Bone marrow (tissue), 2 donors: ENCODE measurements around the gene PTPRN2.

Experiments used
- DNase-seq, 2 donors: peaks; one replicate each; lab custom pipeline; 2025; lab: John Stamatoyannopoulos, UW

PTPRN2 gene

GRCh38 chr7:157640144-157640543, 947.5 kb downstream of the PTPRN2 start:
- no peak for DNase-seq

- DNase-seq = no peak
These were observed 949.1 kb downstream of the PTPRN2 start for GRCh38 chr7:157638563-157638962.

GRCh38 chr7:157637216-157637949, 950.2 kb downstream of the PTPRN2 start:
- no peak for DNase-seq

GRCh38 chr7:157635669-157636068, 952.0 kb downstream of the PTPRN2 start:
- DNase-seq = no peak

GRCh38 chr7:157635148-157635500, 952.5 kb downstream of the PTPRN2 start:
- DNase-seq = no peak

- DNase-seq = no peak
These were observed 953.0 kb downstream of the PTPRN2 start for GRCh38 chr7:157634401-157635147.

- DNase-seq = no peak
These were observed 954.0 kb downstream of the PTPRN2 start for GRCh38 chr7:157633465-157634185.

GRCh38 chr7:157630301-157630853, 957.2 kb downstream of the PTPRN2 start:
- DNase-seq = no peak

- no peak for DNase-seq
These were observed 959.2 kb downstream of the PTPRN2 start for GRCh38 chr7:157628456-157628855.

GRCh38 chr7:157627646-157628045, 960.0 kb downstream of the PTPRN2 start:
- DNase-seq = no peak

GRCh38 chr7:157627033-157627432, 960.6 kb downstream of the PTPRN2 start:
- DNase-seq = no peak

GRCh38 chr7:157625973-157626742, 961.5 kb downstream of the PTPRN2 start:
- no peak for DNase-seq

GRCh38 chr7:157623556-157623955, 964.1 kb downstream of the PTPRN2 start:
- DNase-seq = no peak

GRCh38 chr7:157622408-157623205, 965.0 kb downstream of the PTPRN2 start:
- no peak for DNase-seq

GRCh38 chr7:157622000-157622399, 965.6 kb downstream of the PTPRN2 start:
- no peak for DNase-seq

- DNase-seq = no peak
These were observed 966.4 kb downstream of the PTPRN2 start for GRCh38 chr7:157621131-157621681.

GRCh38 chr7:157620616-157621015, 967.0 kb downstream of the PTPRN2 start:
- no peak for DNase-seq

- no peak for DNase-seq
These were observed 967.7 kb downstream of the PTPRN2 start for GRCh38 chr7:157619753-157620525.

- DNase-seq = no peak
These were observed 968.6 kb downstream of the PTPRN2 start for GRCh38 chr7:157618823-157619606.
